Measurements from ENCODE around the gene CDHR2.

The CDHR2 gene

DNA sequence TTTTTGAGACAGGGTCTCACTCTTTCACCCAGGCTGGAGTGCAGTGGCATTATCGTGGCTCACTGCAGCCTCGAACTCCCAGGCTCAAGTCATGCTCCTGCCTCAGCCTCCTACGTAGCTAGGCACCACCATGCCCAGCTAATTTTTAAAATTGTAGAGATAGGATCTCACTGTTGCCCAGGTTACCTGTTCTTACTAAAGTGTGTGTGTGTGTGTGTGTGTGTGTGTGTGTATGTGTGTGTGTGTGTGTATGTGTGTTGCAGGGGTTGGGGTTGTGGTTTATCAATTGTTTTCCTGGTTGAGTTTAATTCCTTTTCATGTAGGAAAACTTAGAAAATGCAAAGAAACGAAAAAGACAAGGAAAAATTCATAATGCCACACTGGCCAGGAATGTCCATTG, 33.7 kb upstream of the CDHR2 start:
- TF ChIP-seq ZNF76 (tag by site-specific recombination; IDR thresholded peaks at IDR 0.05; ENCODE audit: borderline replicate concordance, low read depth) (no peak), TRIM28 (IDR thresholded peaks at IDR 0.05; ENCODE audit: borderline replicate concordance, low read length) (no peak), ZNF423 (tag by site-specific recombination; IDR thresholded peaks at IDR 0.05) (no peak), PRDM1 (tag by site-specific recombination; IDR thresholded peaks at IDR 0.05) (no peak), ZFP37 (tag by site-specific recombination; IDR thresholded peaks at IDR 0.05) (no peak), ZNF777 (tag by site-specific recombination; IDR thresholded peaks at IDR 0.05; ENCODE audit: borderline replicate concordance) (no peak)
- TF ChIP-seq, protein P1, sequence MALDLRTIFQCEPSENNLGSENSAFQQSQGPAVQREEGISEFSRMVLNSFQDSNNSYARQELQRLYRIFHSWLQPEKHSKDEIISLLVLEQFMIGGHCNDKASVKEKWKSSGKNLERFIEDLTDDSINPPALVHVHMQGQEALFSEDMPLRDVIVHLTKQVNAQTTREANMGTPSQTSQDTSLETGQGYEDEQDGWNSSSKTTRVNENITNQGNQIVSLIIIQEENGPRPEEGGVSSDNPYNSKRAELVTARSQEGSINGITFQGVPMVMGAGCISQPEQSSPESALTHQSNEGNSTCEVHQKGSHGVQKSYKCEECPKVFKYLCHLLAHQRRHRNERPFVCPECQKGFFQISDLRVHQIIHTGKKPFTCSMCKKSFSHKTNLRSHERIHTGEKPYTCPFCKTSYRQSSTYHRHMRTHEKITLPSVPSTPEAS (tag by site-specific recombination; IDR thresholded peaks at IDR 0.05), result peak; percentile 64
- H3K9me3 ChIP-seq (ENCODE audit: control insufficient read depth, insufficient read depth, low read depth, low read length), result no peaks in the 10 kb centered on the region
- no peaks in the 10 kb centered on the region for H3K4me1 ChIP-seq (ENCODE audit: control insufficient read depth, insufficient read depth, low read length)
- H3K4me3 ChIP-seq (ENCODE audit: low read depth, low read length), result no peak overlapping the region
- POLR2A ChIA-PET, result no interaction called here
- no peaks in the 10 kb centered on the region for H3K36me3 ChIP-seq (ENCODE audit: control insufficient read depth in 2 of 2, insufficient read depth in 1 of 2, low read length in 2 of 2)
- CTCF ChIA-PET, result interaction anchor here (0.6 kb wide), 1 partner anchor 75 kb away, joined by 3 read pairs; no protein-coding TSS in a partner anchor
- H3K27ac ChIP-seq (ENCODE audit: extremely low read depth, low read depth, low read length), result no peak overlapping the region

DNA sequence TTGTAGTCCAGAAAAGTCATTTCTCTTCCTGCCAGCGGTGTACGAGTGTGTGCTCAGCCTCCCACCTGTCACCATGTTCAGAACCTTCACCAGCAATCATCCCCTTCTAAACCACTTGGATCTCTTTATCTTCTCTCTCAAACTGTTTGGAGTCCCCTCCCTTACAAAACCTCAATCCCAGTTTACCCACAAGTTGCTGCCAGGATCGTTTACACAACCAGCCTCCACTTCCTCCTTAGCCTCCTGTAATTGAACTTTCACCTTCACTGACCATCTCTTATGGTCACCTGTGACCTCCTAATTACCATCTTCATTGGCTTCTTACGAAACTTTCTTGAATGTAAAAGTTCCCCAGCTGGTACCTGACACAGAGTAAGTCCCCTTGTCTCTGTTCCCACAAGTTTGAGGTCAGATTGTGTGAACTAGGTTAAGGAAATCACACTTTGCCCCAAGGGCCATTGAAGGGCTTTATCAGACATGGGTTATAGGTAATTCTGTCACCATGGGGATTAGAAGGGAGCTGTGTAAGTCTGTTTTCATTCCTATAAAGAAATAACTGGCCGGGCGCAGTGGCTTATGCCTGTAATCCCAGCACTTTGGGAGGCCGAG, 32.0 kb upstream of the CDHR2 start:
- Histone ChIP-seq H3K4me3 (ENCODE audit: low read depth, low read length) (no peak overlapping the region), H3K9me3 (ENCODE audit: control insufficient read depth, insufficient read depth, low read depth, low read length) (no peaks in the 10 kb centered on the region), H3K36me3 (ENCODE audit: control insufficient read depth in 2 of 2, insufficient read depth in 1 of 2, low read length in 2 of 2) (no peaks in the 10 kb centered on the region), H3K4me1 (ENCODE audit: control insufficient read depth, insufficient read depth, low read length) (no peaks in the 10 kb centered on the region), H3K27ac (ENCODE audit: extremely low read depth, low read depth, low read length) (no peak overlapping the region)
- TF ChIP-seq RBAK (tag by site-specific recombination; IDR thresholded peaks at IDR 0.05), result no peak
- TF ChIP-seq ZNF585B (tag by site-specific recombination; IDR thresholded peaks at IDR 0.05), result no peak
- no peak for TF ChIP-seq ZNF658 (tag by site-specific recombination; IDR thresholded peaks at IDR 0.05)
- TF ChIP-seq, protein P2, sequence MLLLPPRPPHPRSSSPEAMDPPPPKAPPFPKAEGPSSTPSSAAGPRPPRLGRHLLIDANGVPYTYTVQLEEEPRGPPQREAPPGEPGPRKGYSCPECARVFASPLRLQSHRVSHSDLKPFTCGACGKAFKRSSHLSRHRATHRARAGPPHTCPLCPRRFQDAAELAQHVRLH (tag by site-specific recombination; IDR thresholded peaks at IDR 0.05), result no peak
- TF ChIP-seq SETDB1 (IDR thresholded peaks at IDR 0.05; ENCODE audit: insufficient read length, low read length), result no peak
- TF ChIP-seq ZNF670 (tag by site-specific recombination; IDR thresholded peaks at IDR 0.05; ENCODE audit: low read depth), result no peak
- TF ChIP-seq ZNF596 (tag by site-specific recombination; IDR thresholded peaks at IDR 0.05), result no peak
- no peak for TF ChIP-seq ZNF248 (tag by site-specific recombination; IDR thresholded peaks at IDR 0.05)
- no peak for TF ChIP-seq ZNF37A (tag by site-specific recombination; IDR thresholded peaks at IDR 0.05)
- TF ChIP-seq, protein P3, sequence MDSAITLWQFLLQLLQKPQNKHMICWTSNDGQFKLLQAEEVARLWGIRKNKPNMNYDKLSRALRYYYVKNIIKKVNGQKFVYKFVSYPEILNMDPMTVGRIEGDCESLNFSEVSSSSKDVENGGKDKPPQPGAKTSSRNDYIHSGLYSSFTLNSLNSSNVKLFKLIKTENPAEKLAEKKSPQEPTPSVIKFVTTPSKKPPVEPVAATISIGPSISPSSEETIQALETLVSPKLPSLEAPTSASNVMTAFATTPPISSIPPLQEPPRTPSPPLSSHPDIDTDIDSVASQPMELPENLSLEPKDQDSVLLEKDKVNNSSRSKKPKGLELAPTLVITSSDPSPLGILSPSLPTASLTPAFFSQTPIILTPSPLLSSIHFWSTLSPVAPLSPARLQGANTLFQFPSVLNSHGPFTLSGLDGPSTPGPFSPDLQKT (IDR thresholded peaks at IDR 0.05; ENCODE audit: borderline replicate concordance, low read depth, low read length), result no peak
- TF ChIP-seq HOXA7 (CRISPR knock-in tag; IDR thresholded peaks at IDR 0.05; ENCODE audit: borderline replicate concordance), result no peak
- no peak for TF ChIP-seq ZNF433 (tag by site-specific recombination; IDR thresholded peaks at IDR 0.05; ENCODE audit: low read depth)
- TF ChIP-seq ZNF776 (tag by site-specific recombination; IDR thresholded peaks at IDR 0.05; ENCODE audit: borderline replicate concordance), result no peak
- POLR2A ChIA-PET, result interaction anchor here (0.6 to 0.7 kb wide), 2 partner anchors 41 to 452 kb away, joined by 5 read pairs; no protein-coding TSS in a partner anchor
- CTCF ChIA-PET, result no interaction called here
